Coronary artery (tissue), 2 donors: ENCODE measurements around the gene NEUROD2.

Experiments
- DNase-seq: peaks from one replicate; pipeline ENCODE4 v3.0.0-alpha.2; 2017; ENCODE audit warnings: low spot score
- H3K27ac ChIP-seq, 2 donors: fragments of 200-600 bp; sonication (generic); one replicate each; pipeline ENCODE4 v1.5.1; 2016 to 2019
- H3K4me3 ChIP-seq: fragments of 200-600 bp; sonication (generic); 2 replicates; pipeline ENCODE4 v1.5.1; 2016; ENCODE audit warnings: mild to moderate bottlenecking, moderate library complexity
- TF ChIP-seq, protein P1 (sequence below): fragments of 200-600 bp; sonication (generic); IDR thresholded peaks from one replicate; pipeline ENCODE4 v1.5.1; 2019; ENCODE audit warnings: antibody characterized with exemption

The NEUROD2 gene

DNA sequence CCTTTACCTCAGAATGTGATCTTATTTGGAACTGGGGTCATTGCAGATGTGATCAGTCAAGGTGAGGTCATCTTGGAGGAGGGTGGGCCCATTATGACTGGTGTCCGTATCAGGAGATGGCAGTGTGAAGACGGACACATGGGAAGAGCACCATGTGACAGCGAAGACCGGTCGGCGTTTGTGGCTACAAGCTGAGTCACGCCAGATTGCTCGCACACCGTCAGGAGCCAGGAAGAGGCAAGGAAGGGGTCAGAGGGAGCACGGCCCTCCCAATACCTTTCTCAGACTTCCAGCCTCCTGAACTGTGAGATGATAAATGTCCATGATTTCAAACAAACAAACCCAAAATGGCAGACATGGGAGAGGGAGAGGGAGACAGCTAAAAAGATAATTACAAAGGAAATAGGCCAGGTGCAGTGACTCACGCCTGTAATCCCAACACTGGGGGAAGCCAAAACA is 42.4 kb upstream of the NEUROD2 start:
- DNase-seq, result no peak
- H3K4me3 ChIP-seq, result no peak overlapping the region
- TF ChIP-seq, protein P1, sequence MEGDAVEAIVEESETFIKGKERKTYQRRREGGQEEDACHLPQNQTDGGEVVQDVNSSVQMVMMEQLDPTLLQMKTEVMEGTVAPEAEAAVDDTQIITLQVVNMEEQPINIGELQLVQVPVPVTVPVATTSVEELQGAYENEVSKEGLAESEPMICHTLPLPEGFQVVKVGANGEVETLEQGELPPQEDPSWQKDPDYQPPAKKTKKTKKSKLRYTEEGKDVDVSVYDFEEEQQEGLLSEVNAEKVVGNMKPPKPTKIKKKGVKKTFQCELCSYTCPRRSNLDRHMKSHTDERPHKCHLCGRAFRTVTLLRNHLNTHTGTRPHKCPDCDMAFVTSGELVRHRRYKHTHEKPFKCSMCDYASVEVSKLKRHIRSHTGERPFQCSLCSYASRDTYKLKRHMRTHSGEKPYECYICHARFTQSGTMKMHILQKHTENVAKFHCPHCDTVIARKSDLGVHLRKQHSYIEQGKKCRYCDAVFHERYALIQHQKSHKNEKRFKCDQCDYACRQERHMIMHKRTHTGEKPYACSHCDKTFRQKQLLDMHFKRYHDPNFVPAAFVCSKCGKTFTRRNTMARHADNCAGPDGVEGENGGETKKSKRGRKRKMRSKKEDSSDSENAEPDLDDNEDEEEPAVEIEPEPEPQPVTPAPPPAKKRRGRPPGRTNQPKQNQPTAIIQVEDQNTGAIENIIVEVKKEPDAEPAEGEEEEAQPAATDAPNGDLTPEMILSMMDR, result no peak
- no peak overlapping the region for H3K27ac ChIP-seq

DNA sequence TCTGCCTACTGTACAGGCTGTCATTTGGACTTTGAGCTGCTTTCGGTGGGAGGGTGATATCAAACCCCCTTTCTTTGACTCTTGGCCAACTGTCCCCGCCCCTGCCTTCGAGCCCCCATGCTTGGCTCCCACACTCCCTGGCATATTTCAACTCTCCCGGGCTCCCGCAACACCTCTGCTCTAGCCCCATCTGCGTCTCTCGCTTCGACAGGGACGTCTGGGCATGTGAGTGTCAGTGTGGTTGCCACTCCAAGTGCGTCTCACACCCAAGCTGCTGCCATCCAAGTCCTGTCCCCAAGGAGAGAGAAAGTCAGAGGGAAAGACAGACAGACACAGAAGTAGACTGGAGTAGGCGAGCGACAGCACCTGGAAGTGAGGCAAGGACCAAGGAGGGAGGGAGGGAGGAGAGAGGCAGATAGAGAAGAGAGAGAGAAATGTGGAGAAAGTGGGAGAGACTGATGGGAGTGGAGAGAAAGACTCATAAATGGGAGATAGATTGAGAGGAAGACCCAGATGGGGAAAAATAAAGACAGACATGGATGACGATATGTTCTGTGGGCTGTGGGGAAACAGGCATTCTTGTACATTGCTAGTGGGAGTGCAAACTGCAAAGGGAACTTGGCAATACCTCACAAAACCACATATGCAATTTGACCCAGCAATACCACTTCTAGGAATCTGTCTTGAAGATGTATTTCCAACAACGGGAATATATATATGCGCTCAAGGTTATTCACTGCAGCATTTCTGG is 41.1 kb upstream of the NEUROD2 start:
- TF ChIP-seq, protein P1, result no peak
- no peak overlapping the region for H3K27ac ChIP-seq
- DNase-seq, result no peak
- H3K4me3 ChIP-seq, result no peak overlapping the region

- no peak overlapping the region for H3K4me3 ChIP-seq
- TF ChIP-seq, protein P1, result no peak
- no peak overlapping the region for H3K27ac ChIP-seq
- DNase-seq, result no peak
Measured at GRCh38 chr17:39647256-39647655, 39.5 kb upstream of the NEUROD2 start.

DNA sequence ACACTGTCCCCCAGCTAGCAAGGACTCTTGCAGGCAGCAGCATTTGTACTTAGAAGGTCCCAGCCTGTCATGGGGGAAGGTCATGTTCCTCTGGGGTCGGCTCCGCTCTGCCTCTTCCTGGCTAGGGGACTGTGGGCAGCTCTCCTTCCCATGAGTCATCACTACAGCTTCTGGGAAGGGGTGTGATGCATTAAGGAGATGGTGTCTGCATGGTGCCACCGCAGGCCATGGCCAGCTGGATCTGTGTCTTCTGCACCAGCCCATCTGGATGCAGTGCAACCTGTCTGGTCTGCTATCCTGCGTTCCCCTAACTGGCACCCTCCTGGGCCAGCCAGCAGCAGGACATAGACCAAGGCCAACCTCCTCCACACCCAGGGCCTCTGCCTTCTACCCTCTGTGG is 35.6 kb upstream of the NEUROD2 start:
- Histone ChIP-seq H3K4me3 (no peak overlapping the region), H3K27ac (no peak overlapping the region)
- TF ChIP-seq, protein P1, result no peak
- no peak for DNase-seq

GRCh38 chr17:39642291-39643074 is 34.8 kb upstream of the NEUROD2 start:
- Histone ChIP-seq H3K27ac (no peak overlapping the region), H3K4me3 (no peak overlapping the region)
- no peak for DNase-seq
- TF ChIP-seq, protein P1, result no peak

GRCh38 chr17:39641883-39642282 is 34.2 kb upstream of the NEUROD2 start:
- DNase-seq, result no peak
- H3K27ac ChIP-seq, result no peak overlapping the region
- TF ChIP-seq, protein P1, result no peak
- H3K4me3 ChIP-seq, result no peak overlapping the region
